Keratinocyte (primary cell): ENCODE data around the gene KCNK5.

Experiments used
- CTCF ChIP-seq, 3 experiments: IDR thresholded peaks in 1 of 3; conservative IDR thresholded peaks in 1 of 3; optimal IDR thresholded peaks in 1 of 3; 2 replicates in 2 of 3; 3 replicates in 1 of 3; pipeline versions ENCODE3 to v1.5.1; 2011; ENCODE audit warnings: low read length in 3 of 3, mild to moderate bottlenecking in 3 of 3, moderate library complexity in 2 of 3, control low read depth in 1 of 3, inconsistent platforms in 1 of 3; ENCODE audit not compliant: insufficient read depth in 2 of 3; ENCODE audit errors: extremely low read depth in 1 of 3
- EZH2 ChIP-seq: IDR thresholded peaks from one replicate; pipeline ENCODE4 v1.6.1; 2012; ENCODE audit warnings: inconsistent platforms, mild to moderate bottlenecking, low read length, moderate library complexity

- TF ChIP-seq CTCF (optimal IDR thresholded peaks at IDR 0.05 in 1 of 3, IDR thresholded peaks at IDR 0.05 in 1 of 3, conservative IDR thresholded peaks at IDR 0.05 in 1 of 3; ENCODE audit: extremely low read depth in 1 of 3, insufficient read depth in 2 of 3, low read length in 3 of 3) (peak in 1 of 3 experiments; percentile 3), EZH2 (no peak)
Measured at GRCh38 chr6:39206250-39206721, 23.0 kb downstream of the KCNK5 start.
